Measurements from ENCODE around the gene RWDD3.

GRCh38 chr1:95281781-95282517, 47.9 kb downstream of the RWDD3 start:
- no peak for TF ChIP-seq EZH2 (IDR thresholded peaks at IDR 0.05)
- TF ChIP-seq POLR2AphosphoS5 (IDR thresholded peaks at IDR 0.05; ENCODE audit: borderline replicate concordance, low read depth, low read length) = no peak
- no peak for TF ChIP-seq FOXP2 (optimal IDR thresholded peaks at IDR 0.05; ENCODE audit: control extremely low read depth, extremely low read length, insufficient read depth)

All from SK-N-MC (cell line).